Body of pancreas (tissue), 4 donors: Measurements from ENCODE around the gene MED13L. TPM values are rescaled to one million over a fixed set of nuclear protein-coding genes. Genes with fewer than 3 reads are reported as not detected.

Experiments
- ATAC-seq: fragments of 150-250 bp; one replicate; pipeline ENCODE4 v1.9.1; 2016
- DNase-seq, 4 donors: peaks; one replicate each; pipeline ENCODE4 v3.0.0-alpha.2; 2019
- H3K27ac ChIP-seq, 4 donors: fragments of 200-600 bp; sonication (generic); 1 replicate in 3 of 4; 2 replicates in 1 of 4; pipeline versions ENCODE4 v1.5.1 to v1.6.1; 2016 to 2019; ENCODE audit warnings: mild to moderate bottlenecking in 1 of 4, mixed read lengths in 1 of 4, moderate library complexity in 1 of 4
- H3K27me3 ChIP-seq, 2 donors: fragments of 200-600 bp; sonication (generic); one replicate each; pipeline ENCODE4 v1.6.0; 2016; ENCODE audit warnings: mild to moderate bottlenecking in 1 of 2
- H3K36me3 ChIP-seq, 2 donors: fragments of 200-600 bp; sonication (generic); replicated peaks in 1 of 2; 2 replicates each; pipeline ENCODE4 v1.5.1; 2016; ENCODE audit warnings: low read depth in 2 of 2; ENCODE audit not compliant: insufficient read depth in 1 of 2
- H3K4me1 ChIP-seq: fragments of 200-600 bp; sonication (generic); one replicate; pipeline ENCODE4 v1.6.0; 2016
- H3K4me3 ChIP-seq, 2 donors: fragments of 200-600 bp; sonication (generic); 1 replicate in 1 of 2; 2 replicates in 1 of 2; pipeline ENCODE4 v1.5.1; 2016 to 2019
- H3K9me3 ChIP-seq, 3 donors: fragments of 200-600 bp; sonication (generic); 1 replicate in 2 of 3; 2 replicates in 1 of 3; pipeline ENCODE4 v1.5.1; 2016
- POLR2A ChIP-seq, 3 donors: fragments of 450-650 bp; IDR thresholded peaks; one replicate each; pipeline ENCODE4 v1.6.1; 2016; ENCODE audit warnings: antibody characterized with exemption in 3 of 3, mild to moderate bottlenecking in 2 of 3
- WGBS, 2 donors: methylation state at CpG; one replicate each; pipeline ENCODE4 v1.1.5; 2017; 5-methylcytosine and 5-hydroxymethylcytosine counted together
- intact Hi-C: fragments of 100-400 bp; cut with DNase I; formaldehyde crosslinking; loops from one replicate; pipeline ENCODE4 v1.15.1; 2023
- total RNA-seq, 2 donors: library from RNA; depleted of rRNA; stranded (reverse); fragments of >200 nt; gene quantifications; one replicate each; pipeline ENCODE4 v1.1.0, GENCODE V29; 2016
- TF ChIP-seq, protein P1 (sequence below), 7 experiments: fragments of 450-650 bp in 4 of 7; fragments of 200-600 bp in 3 of 7; sonication (generic) in 3 of 7; IDR thresholded peaks; one replicate each; pipeline ENCODE4 v1.5.1; 2016 to 2019; ENCODE audit warnings: antibody characterized with exemption in 7 of 7

MED13L gene
- total RNA-seq, 2 donors from 2014 or later: 65.9 to 72.6 TPM

- H3K27me3 ChIP-seq: no peaks in the 10 kb centered on the region
- WGBS, 2 donors: 82 to 90% methylated on average over 4 of the region's 4 CpGs
- TF ChIP-seq, protein P1, sequence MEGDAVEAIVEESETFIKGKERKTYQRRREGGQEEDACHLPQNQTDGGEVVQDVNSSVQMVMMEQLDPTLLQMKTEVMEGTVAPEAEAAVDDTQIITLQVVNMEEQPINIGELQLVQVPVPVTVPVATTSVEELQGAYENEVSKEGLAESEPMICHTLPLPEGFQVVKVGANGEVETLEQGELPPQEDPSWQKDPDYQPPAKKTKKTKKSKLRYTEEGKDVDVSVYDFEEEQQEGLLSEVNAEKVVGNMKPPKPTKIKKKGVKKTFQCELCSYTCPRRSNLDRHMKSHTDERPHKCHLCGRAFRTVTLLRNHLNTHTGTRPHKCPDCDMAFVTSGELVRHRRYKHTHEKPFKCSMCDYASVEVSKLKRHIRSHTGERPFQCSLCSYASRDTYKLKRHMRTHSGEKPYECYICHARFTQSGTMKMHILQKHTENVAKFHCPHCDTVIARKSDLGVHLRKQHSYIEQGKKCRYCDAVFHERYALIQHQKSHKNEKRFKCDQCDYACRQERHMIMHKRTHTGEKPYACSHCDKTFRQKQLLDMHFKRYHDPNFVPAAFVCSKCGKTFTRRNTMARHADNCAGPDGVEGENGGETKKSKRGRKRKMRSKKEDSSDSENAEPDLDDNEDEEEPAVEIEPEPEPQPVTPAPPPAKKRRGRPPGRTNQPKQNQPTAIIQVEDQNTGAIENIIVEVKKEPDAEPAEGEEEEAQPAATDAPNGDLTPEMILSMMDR (IDR thresholded peaks at IDR 0.05): no peak
- TF ChIP-seq POLR2A (IDR thresholded peaks at IDR 0.05): no peak
- no peaks in the 10 kb centered on the region for H3K36me3 ChIP-seq
- H3K4me1 ChIP-seq: peaks cover 12% of the 10 kb centered on the region
- intact Hi-C loops: no loop called here
- ATAC-seq (no peak), DNase-seq (no peak)
- no peak overlapping the region for H3K27ac ChIP-seq
- H3K9me3 ChIP-seq: no peaks in the 10 kb centered on the region
- H3K4me3 ChIP-seq: no peak overlapping the region
These were observed 18.1 kb upstream of the MED13L start for GRCh38 chr12:116295327-116296263.

- 91 to 94% methylated on average over 4 of the region's 4 CpGs for WGBS, 2 donors
- DNase-seq (no peak), ATAC-seq (no peak)
- Histone ChIP-seq H3K4me1 (peaks cover 9% of the 10 kb centered on the region), H3K9me3 (no peaks in the 10 kb centered on the region), H3K27ac (no peak overlapping the region), H3K4me3 (no peak overlapping the region), H3K27me3 (no peaks in the 10 kb centered on the region), H3K36me3 (no peaks in the 10 kb centered on the region)
- intact Hi-C loops: no loop called here
- TF ChIP-seq, protein P1 (IDR thresholded peaks at IDR 0.05): no peak
- TF ChIP-seq POLR2A (IDR thresholded peaks at IDR 0.05): no peak
These were observed 17.1 kb upstream of the MED13L start for GRCh38 chr12:116294454-116295165.

GRCh38 chr12:116293687-116294453 is 16.4 kb upstream of the MED13L start:
- no peak for ATAC-seq
- intact Hi-C loops: no loop called here
- Histone ChIP-seq H3K36me3 (no peaks in the 10 kb centered on the region), H3K9me3 (no peaks in the 10 kb centered on the region), H3K4me3 (no peak overlapping the region), H3K4me1 (peaks cover 1% of the 10 kb centered on the region), H3K27me3 (no peaks in the 10 kb centered on the region), H3K27ac (no peak overlapping the region)
- DNase-seq: no peak
- TF ChIP-seq POLR2A (IDR thresholded peaks at IDR 0.05): no peak
- TF ChIP-seq, protein P1 (IDR thresholded peaks at IDR 0.05): no peak
- 66 to 68% methylated on average over 4 of the region's 4 CpGs for WGBS, 2 donors

DNA sequence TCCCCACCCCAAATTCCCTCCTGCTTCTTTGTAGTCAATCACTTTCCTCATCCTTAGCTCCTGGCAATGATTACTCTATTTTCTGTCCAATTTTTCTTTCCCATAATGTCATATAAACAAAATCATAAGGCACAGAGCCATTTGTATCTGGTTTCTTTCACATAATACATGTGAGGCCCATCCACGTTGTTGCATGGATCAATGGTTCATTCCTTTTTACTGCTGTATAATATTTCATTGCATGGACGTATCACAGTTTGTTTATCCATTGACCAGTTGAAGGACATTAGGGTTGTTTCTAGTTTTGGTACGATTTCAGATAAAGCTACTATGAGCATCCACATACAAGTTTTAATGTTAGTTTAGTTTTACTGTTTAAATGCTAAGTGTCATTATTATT is 13.7 kb upstream of the MED13L start:
- Histone ChIP-seq H3K4me3 (no peak overlapping the region), H3K9me3 (no peaks in the 10 kb centered on the region), H3K27ac (no peak overlapping the region), H3K27me3 (no peaks in the 10 kb centered on the region), H3K4me1 (no peaks in the 10 kb centered on the region), H3K36me3 (no peaks in the 10 kb centered on the region)
- TF ChIP-seq POLR2A (IDR thresholded peaks at IDR 0.05): no peak
- TF ChIP-seq, protein P1 (IDR thresholded peaks at IDR 0.05): no peak
- DNase-seq (no peak), ATAC-seq (no peak)
- WGBS, 2 donors: 73 to 79% methylated on average over 3 of the region's 3 CpGs
- intact Hi-C loops: no loop called here
